HepG2 (cell line): ENCODE data around the gene HSPB6. TPM values are rescaled to one million over a fixed set of nuclear protein-coding genes. Genes with fewer than 3 reads are reported as not detected.

Experiments used
- AKNA ChIP-seq: sonication (generic); formaldehyde crosslinking; IDR thresholded peaks from 2 replicates; pipeline ENCODE4 v1.4.0; 2020; ENCODE audit warnings: missing genetic modification reagents, borderline replicate concordance
- ATF5 ChIP-seq: sonication (generic); formaldehyde crosslinking; IDR thresholded peaks from 2 replicates; pipeline ENCODE4 v1.4.0; 2020; ENCODE audit warnings: mild to moderate bottlenecking, low read depth, missing genetic modification reagents
- BCL6 ChIP-seq: IDR thresholded peaks from 2 replicates; pipeline ENCODE4 v1.6.1; 2016; ENCODE audit warnings: missing genetic modification reagents, missing compliant biosample characterization
- CBX1 ChIP-seq: IDR thresholded peaks from one replicate; pipeline ENCODE4 v1.6.1; 2016; ENCODE audit warnings: antibody characterized with exemption, low read depth
- ERF ChIP-seq: IDR thresholded peaks from 2 replicates; pipeline ENCODE4 v1.6.1; 2018; ENCODE audit warnings: missing biosample characterization, missing genetic modification reagents
- HOXA5 ChIP-seq: sonication (generic); formaldehyde crosslinking; IDR thresholded peaks from 2 replicates; pipeline ENCODE4 v1.4.0; 2020; ENCODE audit warnings: missing genetic modification reagents
- MEF2D ChIP-seq: sonication (generic); formaldehyde crosslinking; IDR thresholded peaks from 2 replicates; pipeline ENCODE4 v1.5.1; 2020; ENCODE audit warnings: mild to moderate bottlenecking, missing genetic modification reagents
- NFATC3 ChIP-seq: sonication (generic); formaldehyde crosslinking; IDR thresholded peaks from 2 replicates; pipeline ENCODE4 v1.5.1; 2020; ENCODE audit warnings: mild to moderate bottlenecking, missing genetic modification reagents
- NR2C2 ChIP-seq: sonication (generic); formaldehyde crosslinking; IDR thresholded peaks from 2 replicates; pipeline ENCODE4 v1.4.0; 2020; ENCODE audit warnings: missing genetic modification reagents, mild to moderate bottlenecking, moderate library complexity, borderline replicate concordance
- SNAI1 ChIP-seq: sonication (generic); formaldehyde crosslinking; IDR thresholded peaks from 2 replicates; pipeline ENCODE4 v1.5.0; 2020; ENCODE audit warnings: mild to moderate bottlenecking, missing genetic modification reagents, borderline replicate concordance
- SOX6 ChIP-seq, 2 experiments: fragments of 450-650 bp in 1 of 2; sonication (generic) in 1 of 2; formaldehyde crosslinking in 1 of 2; IDR thresholded peaks; 2 replicates each; pipeline versions ENCODE4 v1.4.0 to v1.6.1; 2017 to 2020; ENCODE audit warnings: antibody characterized with exemption in 1 of 2, mild to moderate bottlenecking in 1 of 2, missing genetic modification reagents in 1 of 2
- THAP11 ChIP-seq: IDR thresholded peaks from 2 replicates; pipeline ENCODE4 v1.6.1; 2016; ENCODE audit warnings: missing biosample characterization, missing genetic modification reagents
- YEATS4 ChIP-seq: sonication (generic); formaldehyde crosslinking; IDR thresholded peaks from 2 replicates; pipeline ENCODE4 v1.4.0; 2020; ENCODE audit warnings: missing genetic modification reagents, borderline replicate concordance
- ZFYVE20 ChIP-seq: sonication (generic); formaldehyde crosslinking; IDR thresholded peaks from 2 replicates; pipeline ENCODE4 v1.8.0; 2023; ENCODE audit warnings: low read depth, mild to moderate bottlenecking, moderate library complexity, missing genetic modification reagents, borderline replicate concordance
- ZNF124 ChIP-seq: sonication (generic); formaldehyde crosslinking; IDR thresholded peaks from 2 replicates; pipeline ENCODE4 v1.4.0; 2020; ENCODE audit warnings: missing genetic modification reagents
- ZNF33B ChIP-seq: sonication (generic); formaldehyde crosslinking; IDR thresholded peaks from 2 replicates; pipeline ENCODE4 v1.5.1; 2020; ENCODE audit warnings: mild to moderate bottlenecking, missing genetic modification reagents
- ZNF75D ChIP-seq: sonication (generic); formaldehyde crosslinking; IDR thresholded peaks from 2 replicates; pipeline ENCODE4 v1.8.1; 2023; ENCODE audit warnings: missing genetic modification reagents, mild to moderate bottlenecking, borderline replicate concordance
- ZNF775 ChIP-seq: sonication (generic); formaldehyde crosslinking; IDR thresholded peaks from 2 replicates; pipeline ENCODE4 v1.4.0; 2020; ENCODE audit warnings: missing genetic modification reagents, mild to moderate bottlenecking, moderate library complexity, borderline replicate concordance
- ZNF790 ChIP-seq: sonication (generic); formaldehyde crosslinking; IDR thresholded peaks from 2 replicates; pipeline ENCODE4 v1.8.0; 2022; ENCODE audit warnings: missing genetic modification reagents, mild to moderate bottlenecking, borderline replicate concordance
- ZNF83 ChIP-seq: sonication (generic); formaldehyde crosslinking; IDR thresholded peaks from 2 replicates; pipeline ENCODE4 v1.4.0; 2020; ENCODE audit warnings: missing genetic modification reagents, mild to moderate bottlenecking, borderline replicate concordance
- polyA plus RNA-seq, 8 experiments: library from polyadenylated mRNA; depleted of rRNA in 3 of 8; stranded (reverse) in 7 of 8; unstranded in 1 of 8; fragments of >200 nt; fragmentation: Illumina TruSeq in 4 of 8; extraction: Trizol in 4 of 8; gene quantifications; 2 replicates each; pipeline versions ENCODE4 v1.2.1 to v1.2.3, GENCODE V29; 2011 to 2016; ENCODE audit warnings: low read depth in 4 of 8, missing spikeins in 1 of 8, mixed read lengths in 1 of 8; ENCODE audit not compliant: insufficient read depth in 1 of 8
- total RNA-seq, 5 experiments: library from RNA; depleted of rRNA; stranded (reverse); fragments of >200 nt; fragmentation: Illumina TruSeq; extraction: Trizol; gene quantifications; 2 replicates each; pipeline ENCODE4 v1.2.3, GENCODE V29; 2016; ENCODE audit warnings: low read depth in 1 of 5
- TF ChIP-seq, protein P1 (sequence below): sonication (generic); formaldehyde crosslinking; IDR thresholded peaks from 2 replicates; pipeline ENCODE4 v1.8.1; 2023; ENCODE audit warnings: mild to moderate bottlenecking, missing genetic modification reagents
- TF ChIP-seq, protein P2 (sequence below): sonication (generic); formaldehyde crosslinking; IDR thresholded peaks from 2 replicates; pipeline ENCODE4 v1.9.0; 2021; ENCODE audit warnings: missing genetic modification reagents, borderline replicate concordance

The HSPB6 gene
- total and polyA plus RNA-seq, 2 of the 13 experiments (the other 11 are each of a cell fraction or from before 2014, with no cell fraction given): 0.18 TPM; not detected in 1

GRCh38 chr19:35716801-35717664, 39.8 kb downstream of the HSPB6 start (continued):
- no peak for TF ChIP-seq ZNF83 (CRISPR knock-in tag)
- peak; percentile 93 for TF ChIP-seq NR2C2
- peak; percentile 72; the same call in 1 of the 2 replicates for TF ChIP-seq ZNF790 (CRISPR knock-in tag)
- TF ChIP-seq ZNF124 (CRISPR knock-in tag): peak; percentile 20
- TF ChIP-seq, protein P1, sequence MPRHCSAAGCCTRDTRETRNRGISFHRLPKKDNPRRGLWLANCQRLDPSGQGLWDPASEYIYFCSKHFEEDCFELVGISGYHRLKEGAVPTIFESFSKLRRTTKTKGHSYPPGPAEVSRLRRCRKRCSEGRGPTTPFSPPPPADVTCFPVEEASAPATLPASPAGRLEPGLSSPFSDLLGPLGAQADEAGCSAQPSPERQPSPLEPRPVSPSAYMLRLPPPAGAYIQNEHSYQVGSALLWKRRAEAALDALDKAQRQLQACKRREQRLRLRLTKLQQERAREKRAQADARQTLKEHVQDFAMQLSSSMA (CRISPR knock-in tag): no peak; the same call in 1 of the 2 replicates
- TF ChIP-seq, protein P2, sequence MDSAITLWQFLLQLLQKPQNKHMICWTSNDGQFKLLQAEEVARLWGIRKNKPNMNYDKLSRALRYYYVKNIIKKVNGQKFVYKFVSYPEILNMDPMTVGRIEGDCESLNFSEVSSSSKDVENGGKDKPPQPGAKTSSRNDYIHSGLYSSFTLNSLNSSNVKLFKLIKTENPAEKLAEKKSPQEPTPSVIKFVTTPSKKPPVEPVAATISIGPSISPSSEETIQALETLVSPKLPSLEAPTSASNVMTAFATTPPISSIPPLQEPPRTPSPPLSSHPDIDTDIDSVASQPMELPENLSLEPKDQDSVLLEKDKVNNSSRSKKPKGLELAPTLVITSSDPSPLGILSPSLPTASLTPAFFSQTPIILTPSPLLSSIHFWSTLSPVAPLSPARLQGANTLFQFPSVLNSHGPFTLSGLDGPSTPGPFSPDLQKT (CRISPR knock-in tag): no peak
- no peak for TF ChIP-seq ATF5 (CRISPR knock-in tag)
- TF ChIP-seq SOX6 (IDR thresholded peaks at IDR 0.05): no peak
- peak; percentile 58 for TF ChIP-seq SOX6 (CRISPR knock-in tag; IDR thresholded peaks at IDR 0.05)
- TF ChIP-seq YEATS4: peak; percentile 49
- TF ChIP-seq BCL6 (CRISPR knock-in tag): no peak
- no peak for TF ChIP-seq CBX1
- TF ChIP-seq AKNA (CRISPR knock-in tag): no peak
- no peak; the same call in 1 of the 2 replicates for TF ChIP-seq SNAI1 (CRISPR knock-in tag)
- 0 out of 2 replicates have a peak, but pooled peaks have one; percentile 28 for TF ChIP-seq HOXA5 (CRISPR knock-in tag)
- no peak for TF ChIP-seq ZFYVE20
- no peak for TF ChIP-seq ZNF75D (CRISPR knock-in tag)
- peak; percentile 64 for TF ChIP-seq ERF (CRISPR knock-in tag)
- no peak for TF ChIP-seq ZNF33B (CRISPR knock-in tag)
- TF ChIP-seq THAP11 (CRISPR knock-in tag): peak; percentile 97
- TF ChIP-seq NFATC3 (CRISPR knock-in tag): no peak
- TF ChIP-seq ZNF775 (CRISPR knock-in tag): 0 out of 2 replicates have a peak, but pooled peaks have one; percentile 27
- peak; percentile 38; the same call in 1 of the 2 replicates for TF ChIP-seq MEF2D
